SH-SY5Y (cell line): Measurements from ENCODE around the gene CSTPP1.

ENCODE experiments used
- GATA2 ChIP-seq: IDR thresholded peaks from 2 replicates; pipeline ENCODE4 v1.6.1; 2011; ENCODE audit warnings: mild to moderate bottlenecking, low read depth, low read length
- GATA3 ChIP-seq: IDR thresholded peaks from 2 replicates; pipeline ENCODE4 v1.6.1; 2011; ENCODE audit warnings: low read depth, mild to moderate bottlenecking, low read length, moderate library complexity

Gene CSTPP1

DNA sequence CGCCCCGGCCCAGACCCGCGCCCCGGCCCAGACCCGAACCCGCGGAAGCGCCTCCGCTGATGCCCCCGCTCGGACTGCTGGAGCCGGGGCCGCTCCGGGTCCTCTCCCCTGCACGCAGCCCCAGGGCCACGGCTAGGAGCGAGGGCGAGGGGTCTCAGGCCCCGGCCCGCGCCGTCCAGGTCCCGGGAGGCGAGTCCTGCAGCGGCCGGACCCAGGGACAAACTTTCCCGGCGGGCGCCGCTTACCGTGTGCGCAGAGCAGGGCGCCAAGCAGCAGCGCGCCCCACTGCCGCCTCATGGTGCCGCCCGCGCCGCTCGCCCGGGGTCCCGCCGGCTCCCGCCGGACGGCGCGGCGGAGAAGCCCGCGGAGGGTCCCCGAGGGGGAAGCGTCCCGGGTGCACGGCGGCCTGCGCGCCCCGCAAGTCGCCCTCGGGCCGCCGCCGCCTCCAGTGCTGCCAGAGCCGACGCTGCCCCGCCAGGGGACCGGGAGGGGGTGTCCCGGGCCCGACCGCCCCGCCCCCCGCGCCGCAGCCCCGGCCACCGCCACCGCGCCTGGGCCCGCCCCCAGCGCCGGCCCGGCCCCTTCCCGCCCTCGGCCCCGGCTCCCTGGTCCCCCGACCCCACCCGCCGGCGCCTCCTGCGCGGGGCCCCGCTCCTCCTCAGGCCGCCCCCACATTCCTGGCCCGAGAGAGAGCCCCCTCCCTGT is 18.3 kb upstream of the CSTPP1 start, which contains the start of gene LRP4:
Gene LRP4, minus strand, starts transcription at position 468 of the 705 bp plus-strand sequence. Its CDS starts 171 bp downstream, at position 297.
- no peak for TF ChIP-seq GATA2
- no peak for TF ChIP-seq GATA3

DNA sequence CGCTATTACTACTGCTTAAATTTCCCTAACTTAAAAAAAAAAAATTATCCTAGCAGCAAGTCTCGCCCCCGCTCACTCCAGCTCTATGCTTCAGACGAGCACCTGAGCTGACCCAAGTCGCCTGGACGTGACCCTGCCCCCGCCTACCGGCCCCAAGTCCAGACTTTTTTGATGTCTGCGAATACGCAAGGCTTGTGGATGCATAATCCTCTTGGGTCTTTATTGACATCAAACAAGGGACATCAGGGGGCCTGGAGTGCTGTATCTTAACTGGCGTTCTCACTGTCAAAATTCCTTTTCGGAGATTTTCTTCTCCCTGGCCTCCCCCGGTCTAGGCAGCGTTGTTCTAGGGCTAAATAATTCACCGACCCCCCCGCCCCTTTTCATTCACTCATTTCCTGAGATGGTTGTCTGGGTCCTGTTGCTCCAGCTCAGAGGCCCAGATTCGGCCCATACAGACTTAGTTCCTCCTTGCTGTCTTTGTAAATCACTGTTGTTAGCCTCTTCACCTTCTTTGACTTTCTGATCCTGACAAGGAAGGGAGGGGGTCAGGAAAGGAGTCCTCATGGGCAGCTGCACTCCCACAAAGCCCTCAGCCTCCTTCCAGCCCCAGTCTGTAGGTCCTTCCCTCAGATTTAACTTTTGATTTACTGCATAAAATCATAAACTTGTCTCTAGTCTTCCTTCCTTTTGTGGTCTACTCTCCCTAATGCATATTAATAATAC is 17.6 kb upstream of the CSTPP1 start:
- TF ChIP-seq GATA3 (no peak), GATA2 (no peak)

DNA sequence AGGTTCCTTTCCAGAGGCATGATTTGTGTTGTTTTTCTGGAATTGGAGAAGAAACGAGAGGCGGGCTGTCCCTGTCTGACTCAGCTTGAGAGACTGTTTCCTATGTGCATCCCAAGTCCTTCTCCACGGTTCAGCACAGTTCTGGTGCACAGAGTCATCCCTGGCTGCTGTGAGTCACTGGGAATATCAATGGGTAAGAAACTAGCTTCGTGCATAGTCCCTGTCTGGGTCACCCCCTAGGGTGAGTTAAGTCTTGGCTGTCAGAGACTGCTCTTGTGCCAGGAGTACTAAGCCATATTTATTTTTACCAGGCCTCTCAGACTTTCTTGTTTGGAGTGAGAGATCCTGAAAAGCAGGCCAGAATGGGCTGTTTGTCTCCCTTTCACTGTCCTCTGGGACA is 15.8 kb upstream of the CSTPP1 start:
- TF ChIP-seq GATA2, result no peak

DNA sequence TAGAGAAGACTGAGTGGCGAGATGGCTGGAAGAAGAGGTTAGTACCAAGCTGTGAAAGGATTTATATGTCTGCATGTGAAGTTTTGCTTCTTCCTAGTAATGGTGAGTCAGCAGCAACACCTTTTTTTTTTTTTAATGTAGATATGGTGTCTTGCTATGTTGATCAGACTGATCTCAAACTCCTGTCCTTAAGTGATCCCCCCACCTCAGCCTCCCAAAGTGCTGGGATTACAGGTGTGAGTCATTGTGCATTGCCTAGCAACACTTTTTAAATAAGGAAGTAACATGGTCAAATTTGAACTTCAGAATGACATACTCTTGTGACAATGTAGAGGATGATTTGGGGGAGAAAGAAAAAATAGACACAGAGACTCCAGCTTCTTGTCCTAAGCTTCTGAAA is 6.5 kb upstream of the CSTPP1 start:
- TF ChIP-seq GATA3, result no peak
- no peak for TF ChIP-seq GATA2

DNA sequence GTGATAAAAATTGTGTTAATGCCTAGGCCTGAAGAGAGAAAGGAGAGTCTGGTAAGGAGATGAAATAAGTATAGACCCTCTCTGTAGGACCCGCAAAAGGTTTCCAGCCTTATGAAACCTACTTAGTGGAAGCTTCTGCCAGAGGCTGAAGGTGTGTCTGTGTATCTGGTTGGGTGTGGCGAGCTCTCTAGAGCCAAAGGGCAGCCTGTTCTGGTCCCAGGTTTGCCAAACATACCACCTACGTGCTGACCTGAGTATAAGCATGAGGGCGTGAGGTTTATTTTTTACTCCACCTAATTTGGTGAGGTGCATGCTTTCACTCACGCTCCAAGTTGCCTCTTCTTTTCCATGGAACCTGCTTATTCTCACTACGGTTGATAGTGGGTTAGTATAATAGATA is 5.6 kb downstream of the CSTPP1 start:
- no peak for TF ChIP-seq GATA3
- no peak for TF ChIP-seq GATA2

DNA sequence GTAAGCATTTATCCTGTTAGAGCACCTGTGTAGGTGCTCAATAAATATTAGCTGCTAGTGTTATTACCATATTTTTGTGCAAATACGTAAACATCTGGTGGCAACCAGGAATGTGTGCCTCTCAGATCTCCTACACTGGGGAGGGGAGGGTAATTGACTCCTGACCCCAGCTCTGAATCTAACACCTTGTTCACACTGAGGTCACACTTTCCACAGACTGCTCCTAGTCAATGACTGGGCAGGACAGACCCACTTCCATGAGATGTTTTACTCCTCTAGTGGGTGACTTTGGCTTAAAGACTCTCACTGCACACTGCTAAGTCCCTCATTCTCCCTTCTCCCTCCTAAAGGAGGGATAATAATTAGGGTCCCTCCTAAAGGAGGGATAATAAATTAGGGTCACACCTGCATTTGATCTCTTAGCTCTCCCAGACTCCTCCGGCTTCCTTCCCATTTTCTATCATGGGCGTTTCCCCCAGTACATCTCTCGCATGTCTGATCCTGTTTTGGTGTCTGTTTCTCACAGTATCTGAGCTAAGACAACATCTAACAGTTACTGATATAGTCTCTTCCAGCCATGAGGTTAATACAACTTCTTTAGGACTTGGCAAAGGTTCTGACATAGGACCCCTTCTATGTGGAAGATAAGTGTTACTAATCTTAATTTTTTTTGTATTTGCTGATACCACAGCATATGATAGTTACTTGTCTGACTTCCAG is 8.0 kb downstream of the CSTPP1 start:
- TF ChIP-seq GATA3, result no peak
- TF ChIP-seq GATA2, result no peak

DNA sequence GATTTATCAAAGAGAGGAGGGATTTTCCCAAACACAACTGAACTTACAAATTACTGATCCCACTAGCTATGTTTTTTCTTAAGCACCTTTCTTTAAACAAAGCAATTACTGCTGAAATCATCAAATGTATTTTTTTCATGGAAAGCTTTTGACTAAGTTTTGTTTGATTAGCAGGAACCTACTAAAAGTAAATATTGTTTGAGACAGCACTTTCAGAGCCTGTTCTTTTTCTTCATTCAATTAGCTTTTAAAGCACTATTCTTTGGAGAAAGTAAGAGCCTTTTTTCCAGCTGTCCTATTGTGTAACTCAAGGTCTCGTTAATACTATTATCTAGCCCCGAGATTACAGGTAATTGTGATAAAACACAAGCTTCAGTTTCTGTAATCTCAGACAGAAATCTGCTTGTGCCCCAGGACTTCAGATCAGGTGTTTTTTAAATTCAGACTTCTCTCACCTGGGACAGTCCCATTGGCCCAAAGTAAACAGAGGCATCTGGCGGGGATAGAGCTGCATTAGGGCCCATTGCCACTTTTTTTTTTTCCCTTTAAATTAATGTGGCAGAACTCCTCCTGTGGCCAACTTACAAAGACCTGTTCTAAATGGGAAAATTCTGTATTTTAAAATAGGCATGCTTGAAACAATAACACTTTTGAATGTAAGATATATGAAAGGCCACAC is 11.0 kb downstream of the CSTPP1 start:
- TF ChIP-seq GATA2 (no peak), GATA3 (no peak)

DNA sequence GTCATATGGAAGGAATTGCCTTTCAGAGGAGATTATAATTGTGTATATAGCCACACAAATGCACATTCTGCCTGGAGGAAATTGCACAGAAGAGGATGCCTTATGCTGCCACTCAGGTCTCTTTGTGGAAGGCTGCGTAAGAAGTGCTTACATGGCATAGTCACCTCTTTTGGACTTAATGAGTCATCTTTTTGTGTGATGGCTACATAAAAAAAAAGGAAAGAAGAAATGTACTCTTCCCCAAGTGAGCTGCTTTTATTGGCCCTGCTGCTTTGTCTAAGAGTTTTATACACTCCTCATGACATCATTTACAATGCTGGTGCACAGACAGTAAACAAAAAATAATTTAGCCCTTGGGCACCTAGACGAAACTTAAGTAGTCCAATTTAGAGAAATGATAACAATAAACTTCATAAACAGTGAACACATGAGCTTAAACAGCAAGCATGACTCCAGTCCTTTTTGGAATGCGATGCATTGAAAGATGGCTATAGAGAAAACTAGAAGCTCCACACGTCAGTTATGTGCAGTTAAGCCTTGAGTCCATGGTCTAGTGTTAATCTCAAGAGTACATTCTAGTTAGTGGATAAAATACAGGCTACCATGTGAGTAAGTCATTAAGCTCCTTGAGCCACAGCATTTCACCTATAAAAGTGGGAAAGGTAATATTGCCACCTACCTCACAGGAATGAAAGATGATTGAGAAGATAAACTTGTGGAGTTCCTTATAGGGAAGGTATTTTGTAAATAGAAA is 12.0 kb downstream of the CSTPP1 start:
- TF ChIP-seq GATA2 (no peak), GATA3 (no peak)

DNA sequence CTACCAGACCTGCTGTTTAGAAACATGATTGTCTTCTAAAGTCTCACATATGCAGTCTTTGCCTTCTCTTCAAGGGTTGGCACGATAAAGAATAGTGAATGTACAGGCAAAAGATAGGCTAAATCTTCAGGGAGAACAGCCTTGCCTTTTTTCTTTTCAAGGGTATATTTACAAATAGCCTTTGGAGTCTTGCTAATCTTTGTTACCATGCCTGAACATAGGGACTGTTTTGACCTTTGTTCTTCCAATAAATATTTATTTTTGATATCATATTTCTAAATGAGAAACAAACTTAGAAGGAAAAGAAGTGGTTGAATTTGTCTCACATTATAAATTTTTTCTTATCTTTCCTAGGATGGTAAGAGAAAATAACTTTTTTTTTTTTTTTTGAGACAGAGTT is 12.7 kb downstream of the CSTPP1 start:
- no peak for TF ChIP-seq GATA3
- no peak for TF ChIP-seq GATA2

DNA sequence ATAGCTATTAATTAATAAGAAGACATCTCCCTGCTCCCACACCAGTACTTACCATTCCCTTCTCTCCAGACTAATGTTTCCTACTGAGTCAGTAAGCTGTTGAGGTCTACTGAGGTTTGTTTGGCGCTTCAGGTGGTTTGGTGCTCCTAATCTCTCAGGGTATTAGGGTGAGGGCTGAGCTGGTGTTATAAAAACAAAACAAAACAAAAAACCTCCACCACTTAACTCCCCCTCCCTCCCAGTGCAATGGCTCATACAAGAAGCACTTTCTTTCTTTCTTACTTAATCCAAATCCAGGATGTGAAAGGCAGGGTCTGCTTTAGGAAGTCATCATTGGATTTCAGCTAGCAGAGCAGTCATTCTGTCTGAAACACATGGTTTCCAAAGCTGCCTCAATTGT is 15.3 kb downstream of the CSTPP1 start:
- TF ChIP-seq GATA2 (no peak), GATA3 (no peak)

DNA sequence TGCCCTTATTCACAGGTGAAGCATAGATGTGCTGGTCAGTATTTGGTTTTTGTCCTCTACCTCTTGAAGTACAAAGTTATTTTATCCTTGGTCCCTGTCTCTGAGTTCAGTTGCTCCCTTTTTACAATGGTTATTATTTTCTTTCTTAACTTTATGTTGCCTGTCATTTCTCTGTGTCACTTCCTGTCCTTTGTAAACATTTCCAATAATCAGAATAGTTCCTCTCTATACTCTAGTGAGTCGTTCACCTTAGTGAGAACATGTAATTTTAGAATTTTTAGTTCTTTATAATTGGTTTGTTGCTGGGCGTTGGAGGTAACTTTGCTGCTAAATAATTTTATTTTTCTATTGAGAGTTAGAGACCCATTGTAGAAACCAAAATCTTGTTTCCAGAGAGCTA is 16.0 kb downstream of the CSTPP1 start:
- no peak for TF ChIP-seq GATA2
- TF ChIP-seq GATA3, result no peak

DNA sequence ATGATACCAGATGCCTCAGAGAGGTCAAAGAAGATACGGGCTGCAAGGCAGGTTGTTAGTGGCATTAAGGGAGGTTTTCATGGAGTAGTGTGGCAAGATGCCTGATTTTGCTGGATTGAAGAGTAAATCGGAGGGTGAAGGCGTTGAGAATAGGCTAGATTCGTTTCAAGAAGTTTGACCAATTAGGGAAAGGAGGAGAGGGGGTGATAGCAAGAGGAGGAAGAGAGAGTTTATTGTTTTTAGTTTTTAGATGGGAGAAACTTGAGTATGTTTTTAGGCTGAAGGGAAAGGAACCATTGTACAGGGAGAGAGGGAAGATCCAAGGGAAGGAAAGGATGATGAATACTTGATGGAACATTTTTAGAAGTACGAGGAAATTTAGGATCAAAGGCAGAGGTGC is 16.5 kb downstream of the CSTPP1 start:
- no peak for TF ChIP-seq GATA3

DNA sequence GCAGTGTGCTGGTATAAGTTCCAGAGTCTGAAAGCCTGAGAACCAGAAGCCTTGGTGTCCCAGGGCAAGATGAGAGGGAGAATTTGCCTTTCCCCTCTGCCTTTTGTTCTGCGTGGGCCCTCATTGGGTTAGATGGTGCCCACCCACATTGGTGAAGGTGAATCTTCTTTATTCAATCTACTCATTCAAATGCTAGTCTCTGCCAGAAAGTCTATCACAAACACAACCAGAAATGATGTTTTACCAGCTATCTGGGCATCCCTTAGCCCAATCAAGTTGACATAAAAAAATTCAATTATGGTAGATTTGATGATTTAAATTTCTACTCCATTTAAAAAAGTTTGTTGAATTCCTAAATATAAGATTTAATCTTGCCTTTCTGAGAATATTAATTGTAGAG is 22.2 kb downstream of the CSTPP1 start:
- TF ChIP-seq GATA3 (no peak), GATA2 (no peak)

DNA sequence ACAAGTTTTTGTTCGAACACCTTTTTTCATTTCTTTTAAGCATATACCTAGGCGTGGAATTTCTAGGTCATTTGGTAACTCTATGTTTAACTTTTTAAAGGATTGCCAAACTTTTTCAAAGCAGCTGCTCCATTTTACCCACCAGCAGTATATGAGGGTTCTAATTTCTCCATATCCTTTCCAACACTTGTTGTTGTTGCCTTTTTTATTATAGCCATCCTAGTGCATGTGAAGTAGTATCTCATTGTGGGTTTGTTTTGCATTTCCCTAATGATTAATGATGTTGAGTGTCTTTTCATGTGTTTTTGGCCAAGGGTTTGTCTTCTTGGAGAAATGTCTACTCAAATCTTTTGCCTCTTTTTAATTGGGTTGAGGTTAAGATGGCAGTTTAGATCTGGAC is 24.5 kb downstream of the CSTPP1 start:
- TF ChIP-seq GATA3, result no peak
- TF ChIP-seq GATA2, result no peak
